ENCODE data around the gene ZNF717. TPM values are rescaled to one million over a fixed set of nuclear protein-coding genes. Genes with fewer than 3 reads are reported as not detected.

Gene ZNF717
- total and polyA plus RNA-seq, 2 of the 4 experiments (the other 2 are of a cell fraction) = 6.0 to 14.3 TPM

DNA sequence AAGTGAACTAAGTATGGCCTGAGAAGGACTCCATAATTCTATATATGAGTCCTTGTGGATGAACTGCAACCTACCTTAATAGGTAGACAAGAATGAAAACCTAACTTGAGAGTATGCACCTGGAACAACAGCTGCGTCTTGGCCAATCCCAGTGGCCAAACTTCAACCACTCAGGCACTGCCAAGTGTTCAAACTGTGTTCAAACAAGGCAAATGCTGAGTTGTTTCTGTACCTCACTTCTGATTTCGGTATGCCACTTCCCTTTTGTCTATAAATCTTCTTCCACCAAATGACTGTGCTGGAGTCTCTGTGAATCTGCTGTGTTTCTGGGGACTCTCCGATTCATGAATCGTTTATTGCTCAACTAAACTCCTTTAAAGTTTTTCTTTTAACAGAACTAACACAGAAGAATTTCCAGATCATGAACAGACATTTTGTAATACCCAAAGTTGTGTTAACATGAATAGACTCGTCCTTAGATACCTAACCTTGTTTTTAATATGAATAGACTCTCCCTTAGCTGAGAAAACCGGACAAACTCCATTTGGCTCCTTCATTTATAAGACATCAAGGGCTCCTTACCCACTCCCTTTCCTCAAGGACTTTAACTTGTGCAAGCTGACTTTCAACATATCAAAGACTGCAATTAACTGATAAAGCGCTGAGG, 4.1 kb downstream of the ZNF717 start:
- no peak for ATAC-seq (ENCODE audit: low read depth)

More for the DNA sequence above, 4.1 kb downstream of the ZNF717 start:
- Histone ChIP-seq H3K23ac (ENCODE audit: low read depth, low read length) (no peak overlapping the region), H4K20me1 (ENCODE audit: insufficient read depth, low read length) (no peaks in the 10 kb centered on the region), H3K18ac (ENCODE audit: low read depth, low read length) (no peak overlapping the region), H3K9me1 (ENCODE audit: insufficient read depth, low read length) (no peaks in the 10 kb centered on the region), H4K8ac (ENCODE audit: low read depth in 2 of 2, low read length in 2 of 2) (no peak overlapping the region), H3K79me1 (ENCODE audit: low read depth in 1 of 2, low read length in 2 of 2) (peaks cover 8 to 20% of the 10 kb centered on the region in 2 experiments), H3K36me3 (ENCODE audit: control insufficient read depth, insufficient read depth, low read length) (peaks cover 29% of the 10 kb centered on the region), H3K27ac (ENCODE audit: insufficient read depth, low read length) (no peak overlapping the region), H2BK15ac (ENCODE audit: low read depth, low read length) (no peak overlapping the region), H4K5ac (ENCODE audit: low read depth, low read length) (no peak overlapping the region), H3K4me2 (ENCODE audit: low read depth, low read length) (no peak overlapping the region), H2BK5ac (ENCODE audit: low read depth, low read length, poor library complexity, severe bottlenecking) (no peak overlapping the region), H2AFZ (replicated peaks; ENCODE audit: low read length, poor library complexity) (no peak overlapping the region), H3K9me3 (ENCODE audit: control insufficient read depth, insufficient read depth, low read length) (peaks cover 12% of the 10 kb centered on the region), H3K56ac (ENCODE audit: extremely low read depth, insufficient read depth, low read length) (no peak overlapping the region), H2AK9ac (replicated peaks; ENCODE audit: low read depth, low read length, poor library complexity) (no peak overlapping the region), H2BK20ac (ENCODE audit: low read depth, low read length) (no peak overlapping the region), H3K9ac (ENCODE audit: low read depth, low read length) (no peak overlapping the region), H2BK120ac (ENCODE audit: low read depth, low read length) (no peak overlapping the region), H3K4me3 (ENCODE audit: insufficient read depth, low read depth, low read length) (no peak overlapping the region), H2AK5ac (ENCODE audit: low read depth, low read length) (no peak overlapping the region), H3K14ac (replicated peaks; ENCODE audit: low read depth, low read length) (no peak overlapping the region), H3K27me3 (ENCODE audit: control insufficient read depth, insufficient read depth, low read length) (no peaks in the 10 kb centered on the region), H3K4me1 (ENCODE audit: control insufficient read depth, insufficient read depth, low read length) (no peaks in the 10 kb centered on the region), H3K4ac (ENCODE audit: low read depth, low read length) (no peak overlapping the region), H4K91ac (ENCODE audit: insufficient read depth, low read depth, low read length) (no peak overlapping the region)
- ChIA-PET POLR2A (ENCODE audit: unreplicated experiment) (no interaction called here), CTCF (no interaction called here)
- WGBS, 2 experiments (ENCODE audit: extremely low coverage in 2 of 2, insufficient read length in 1 of 2) = no CpG with 5 or more reads among the region's 7 CpGs
- BruUV-seq (replicated peaks) = no TSS peak
- DNase-seq = no peak
- dilution Hi-C loops (cut with HindIII; ENCODE audit: low sequenced_read_pairs, unreplicated experiment) (no loop called here), intact Hi-C loops (cut with micrococcal nuclease) (no loop called here), in situ Hi-C loops (cut with MboI; ENCODE audit: low sequenced_read_pairs) (no loop called here)
- TF ChIP-seq RFX5 (IDR thresholded peaks at IDR 0.05; ENCODE audit: low read depth, low read length) (no peak), CTCF (conservative IDR thresholded peaks at IDR 0.05; ENCODE audit: low read depth, low read length) (no peak), MAZ (IDR thresholded peaks at IDR 0.05; ENCODE audit: borderline replicate concordance, low read depth, low read length) (no peak), RAD21 (IDR thresholded peaks at IDR 0.05; ENCODE audit: low read length) (no peak), CEBPB (IDR thresholded peaks at IDR 0.05; ENCODE audit: low read depth, low read length) (no peak)
- TF ChIP-seq, protein P1, sequence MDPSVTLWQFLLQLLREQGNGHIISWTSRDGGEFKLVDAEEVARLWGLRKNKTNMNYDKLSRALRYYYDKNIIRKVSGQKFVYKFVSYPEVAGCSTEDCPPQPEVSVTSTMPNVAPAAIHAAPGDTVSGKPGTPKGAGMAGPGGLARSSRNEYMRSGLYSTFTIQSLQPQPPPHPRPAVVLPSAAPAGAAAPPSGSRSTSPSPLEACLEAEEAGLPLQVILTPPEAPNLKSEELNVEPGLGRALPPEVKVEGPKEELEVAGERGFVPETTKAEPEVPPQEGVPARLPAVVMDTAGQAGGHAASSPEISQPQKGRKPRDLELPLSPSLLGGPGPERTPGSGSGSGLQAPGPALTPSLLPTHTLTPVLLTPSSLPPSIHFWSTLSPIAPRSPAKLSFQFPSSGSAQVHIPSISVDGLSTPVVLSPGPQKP (IDR thresholded peaks at IDR 0.05; ENCODE audit: borderline replicate concordance, low read depth, low read length) = no peak
